Vagina (tissue), 2 donors: ENCODE measurements around the gene ANKRD28. TPM values are rescaled to one million over a fixed set of nuclear protein-coding genes. Genes with fewer than 3 reads are reported as not detected.

Experiments
- DNase-seq, 2 donors: peaks; one replicate each; pipeline ENCODE4 v3.0.0-alpha.2; 2017; ENCODE audit errors: extremely low spot score in 2 of 2
- H3K27ac ChIP-seq: fragments of 200-600 bp; sonication (generic); one replicate; pipeline ENCODE4 v1.5.1; 2019
- H3K27me3 ChIP-seq: fragments of 200-600 bp; sonication (generic); one replicate; pipeline ENCODE4 v1.5.1; 2019
- H3K36me3 ChIP-seq, 2 donors: fragments of 200-600 bp; sonication (generic); one replicate each; pipeline ENCODE4 v1.5.1; 2017 to 2019
- H3K4me1 ChIP-seq: fragments of 200-600 bp; sonication (generic); one replicate; pipeline ENCODE4 v1.5.1; 2019
- H3K4me3 ChIP-seq, 2 donors: fragments of 200-600 bp; sonication (generic); 1 replicate in 1 of 2; 2 replicates in 1 of 2; pipeline ENCODE4 v1.5.1; 2016 to 2019
- H3K9me3 ChIP-seq: fragments of 200-600 bp; sonication (generic); one replicate; pipeline ENCODE4 v1.5.1; 2019
- POLR2A ChIP-seq, 2 donors: fragments of 450-650 bp; IDR thresholded peaks; one replicate each; pipeline ENCODE4 v1.6.1; 2017; ENCODE audit warnings: antibody characterized with exemption in 2 of 2, mild to moderate bottlenecking in 2 of 2, moderate library complexity in 2 of 2
- POLR2AphosphoS5 ChIP-seq, 2 donors: sonication (generic); formaldehyde crosslinking; IDR thresholded peaks; one replicate each; pipeline ENCODE4 v1.9.0; 2017; ENCODE audit warnings: antibody characterized with exemption in 2 of 2, mild to moderate bottlenecking in 2 of 2, low read depth in 1 of 2; ENCODE audit not compliant: insufficient read depth in 1 of 2
- intact Hi-C: fragments of 100-400 bp; cut with DNase I; formaldehyde crosslinking; loops from one replicate; pipeline ENCODE4 v1.15.1; 2023
- total RNA-seq: library from RNA; depleted of rRNA; stranded (reverse); fragments of >200 nt; gene quantifications from one replicate; pipeline ENCODE4 v1.2.3, GENCODE V29; 2016
- TF ChIP-seq, protein P1 (sequence below), 3 experiments: fragments of 450-650 bp in 2 of 3; fragments of 200-600 bp in 1 of 3; sonication (generic) in 1 of 3; IDR thresholded peaks; one replicate each; pipeline ENCODE4 v1.5.1; 2017 to 2019; ENCODE audit warnings: antibody characterized with exemption in 3 of 3, mild to moderate bottlenecking in 2 of 3, moderate library complexity in 2 of 3

The ANKRD28 gene
- total RNA-seq, 1 donor from 2014 or later = 48.6 TPM

GRCh38 chr3:15676259-15676658 is 121.5 kb downstream of the ANKRD28 start:
- intact Hi-C loops = no loop called here
- Histone ChIP-seq H3K27me3 (no peaks in the 10 kb centered on the region), H3K27ac (no peak overlapping the region), H3K4me3 (no peak overlapping the region), H3K9me3 (no peaks in the 10 kb centered on the region), H3K36me3 (peaks cover 0 to 71% of the 10 kb centered on the region in 2 donors), H3K4me1 (no peaks in the 10 kb centered on the region)
- DNase-seq = no peak
- TF ChIP-seq POLR2AphosphoS5 (IDR thresholded peaks at IDR 0.05; ENCODE audit: insufficient read depth in 1 of 2, low read depth in 1 of 2) = no peak
- TF ChIP-seq, protein P1, sequence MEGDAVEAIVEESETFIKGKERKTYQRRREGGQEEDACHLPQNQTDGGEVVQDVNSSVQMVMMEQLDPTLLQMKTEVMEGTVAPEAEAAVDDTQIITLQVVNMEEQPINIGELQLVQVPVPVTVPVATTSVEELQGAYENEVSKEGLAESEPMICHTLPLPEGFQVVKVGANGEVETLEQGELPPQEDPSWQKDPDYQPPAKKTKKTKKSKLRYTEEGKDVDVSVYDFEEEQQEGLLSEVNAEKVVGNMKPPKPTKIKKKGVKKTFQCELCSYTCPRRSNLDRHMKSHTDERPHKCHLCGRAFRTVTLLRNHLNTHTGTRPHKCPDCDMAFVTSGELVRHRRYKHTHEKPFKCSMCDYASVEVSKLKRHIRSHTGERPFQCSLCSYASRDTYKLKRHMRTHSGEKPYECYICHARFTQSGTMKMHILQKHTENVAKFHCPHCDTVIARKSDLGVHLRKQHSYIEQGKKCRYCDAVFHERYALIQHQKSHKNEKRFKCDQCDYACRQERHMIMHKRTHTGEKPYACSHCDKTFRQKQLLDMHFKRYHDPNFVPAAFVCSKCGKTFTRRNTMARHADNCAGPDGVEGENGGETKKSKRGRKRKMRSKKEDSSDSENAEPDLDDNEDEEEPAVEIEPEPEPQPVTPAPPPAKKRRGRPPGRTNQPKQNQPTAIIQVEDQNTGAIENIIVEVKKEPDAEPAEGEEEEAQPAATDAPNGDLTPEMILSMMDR (IDR thresholded peaks at IDR 0.05) = no peak
- TF ChIP-seq POLR2A (IDR thresholded peaks at IDR 0.05) = no peak

- intact Hi-C loops = no loop called here
- no peak for DNase-seq
- Histone ChIP-seq H3K27ac (no peak overlapping the region), H3K4me3 (no peak overlapping the region), H3K36me3 (peaks cover 0 to 91% of the 10 kb centered on the region in 2 donors), H3K9me3 (no peaks in the 10 kb centered on the region), H3K27me3 (no peaks in the 10 kb centered on the region), H3K4me1 (no peaks in the 10 kb centered on the region)
- TF ChIP-seq, protein P1 (IDR thresholded peaks at IDR 0.05) = no peak
- no peak for TF ChIP-seq POLR2AphosphoS5 (IDR thresholded peaks at IDR 0.05; ENCODE audit: insufficient read depth in 1 of 2, low read depth in 1 of 2)
- TF ChIP-seq POLR2A (IDR thresholded peaks at IDR 0.05) = no peak
Observed at GRCh38 chr3:15673536-15673935, 124.2 kb downstream of the ANKRD28 start.

GRCh38 chr3:15667484-15667883 is 130.3 kb downstream of the ANKRD28 start:
- peaks cover 0 to 38% of the 10 kb centered on the region in 2 donors for H3K36me3 ChIP-seq
- DNase-seq = no peak
- H3K27ac ChIP-seq = no peak overlapping the region
- H3K4me3 ChIP-seq = no peak overlapping the region
- H3K4me1 ChIP-seq = no peaks in the 10 kb centered on the region
- TF ChIP-seq POLR2AphosphoS5 (IDR thresholded peaks at IDR 0.05; ENCODE audit: insufficient read depth in 1 of 2, low read depth in 1 of 2) (no peak), POLR2A (IDR thresholded peaks at IDR 0.05) (no peak)
- TF ChIP-seq, protein P1 (IDR thresholded peaks at IDR 0.05) = no peak
- H3K9me3 ChIP-seq = no peaks in the 10 kb centered on the region
- intact Hi-C loops = no loop called here
- no peaks in the 10 kb centered on the region for H3K27me3 ChIP-seq

GRCh38 chr3:15666277-15666676 is 131.5 kb downstream of the ANKRD28 start:
- H3K36me3 ChIP-seq = peaks cover 0 to 27% of the 10 kb centered on the region in 2 donors

GRCh38 chr3:15665510-15666150 is 132.1 kb downstream of the ANKRD28 start:
- no peak for DNase-seq
- Histone ChIP-seq H3K27ac (no peak overlapping the region), H3K4me1 (no peaks in the 10 kb centered on the region), H3K36me3 (peaks cover 0 to 21% of the 10 kb centered on the region in 2 donors), H3K4me3 (no peak overlapping the region), H3K27me3 (no peaks in the 10 kb centered on the region), H3K9me3 (no peaks in the 10 kb centered on the region)
- TF ChIP-seq POLR2AphosphoS5 (IDR thresholded peaks at IDR 0.05; ENCODE audit: insufficient read depth in 1 of 2, low read depth in 1 of 2) (no peak), POLR2A (IDR thresholded peaks at IDR 0.05) (no peak)
- TF ChIP-seq, protein P1 (IDR thresholded peaks at IDR 0.05) = no peak
- intact Hi-C loops = no loop called here

More at GRCh38 chr3:15666277-15666676, 131.5 kb downstream of the ANKRD28 start:
- intact Hi-C loops = no loop called here
- Histone ChIP-seq H3K4me1 (no peaks in the 10 kb centered on the region), H3K9me3 (no peaks in the 10 kb centered on the region), H3K27ac (no peak overlapping the region), H3K4me3 (no peak overlapping the region), H3K27me3 (no peaks in the 10 kb centered on the region)
- TF ChIP-seq POLR2AphosphoS5 (IDR thresholded peaks at IDR 0.05; ENCODE audit: insufficient read depth in 1 of 2, low read depth in 1 of 2) = no peak
- no peak for DNase-seq
